HFF-Myc (cell line): Measurements from ENCODE around the gene BRSK2.

ENCODE experiments used
- DNase-seq: peaks from one replicate; pipeline ENCODE4 v3.0.0-alpha.2; 2011; ENCODE audit warnings: low read depth; ENCODE audit errors: extremely low read depth
- H3K4me3 ChIP-seq: replicated peaks from 2 replicates; pipeline ENCODE4 v1.5.1; 2011; ENCODE audit warnings: low read depth, mild to moderate bottlenecking, control low read depth, low read length
- TF ChIP-seq, protein P1 (sequence below): IDR thresholded peaks from 2 replicates; pipeline ENCODE4 v1.5.1; 2012; ENCODE audit warnings: mild to moderate bottlenecking, low read depth, low read length, control low read depth; ENCODE audit errors: missing control alignments

BRSK2 gene

DNA sequence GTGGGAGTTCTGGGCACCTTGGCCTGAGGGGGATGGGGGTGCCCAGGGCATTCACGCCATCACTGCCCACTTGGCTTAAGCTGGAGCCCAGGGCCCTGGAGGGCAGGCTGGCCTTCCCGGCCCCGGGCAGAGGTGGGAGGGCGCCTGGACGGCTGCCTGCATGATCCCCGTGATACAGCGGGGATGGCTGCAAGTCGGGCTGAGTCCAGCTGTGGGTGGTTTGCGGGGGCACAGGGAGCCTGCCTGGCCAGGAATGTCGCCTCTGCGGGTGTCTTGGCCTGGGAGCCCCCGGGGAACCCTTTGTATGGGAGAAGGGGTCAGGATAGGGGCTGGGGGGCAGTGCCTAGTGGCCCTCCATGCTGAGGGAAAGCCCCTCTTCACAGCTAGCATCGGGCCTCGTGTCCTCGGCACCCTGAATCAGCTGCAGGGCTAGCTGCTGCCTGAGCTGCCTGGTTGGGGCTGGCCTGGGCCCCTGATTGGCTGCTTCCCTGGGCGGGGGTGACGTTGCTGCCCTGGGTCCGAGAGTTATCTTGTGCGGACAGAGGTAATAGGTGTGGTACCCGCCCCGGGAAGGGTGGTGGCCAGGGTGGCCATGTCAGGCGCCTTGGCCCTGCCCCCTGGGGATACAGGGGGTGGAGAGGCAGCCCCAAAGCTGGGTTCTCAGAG, 8.3 kb downstream of the BRSK2 start:
- TF ChIP-seq, protein P1, sequence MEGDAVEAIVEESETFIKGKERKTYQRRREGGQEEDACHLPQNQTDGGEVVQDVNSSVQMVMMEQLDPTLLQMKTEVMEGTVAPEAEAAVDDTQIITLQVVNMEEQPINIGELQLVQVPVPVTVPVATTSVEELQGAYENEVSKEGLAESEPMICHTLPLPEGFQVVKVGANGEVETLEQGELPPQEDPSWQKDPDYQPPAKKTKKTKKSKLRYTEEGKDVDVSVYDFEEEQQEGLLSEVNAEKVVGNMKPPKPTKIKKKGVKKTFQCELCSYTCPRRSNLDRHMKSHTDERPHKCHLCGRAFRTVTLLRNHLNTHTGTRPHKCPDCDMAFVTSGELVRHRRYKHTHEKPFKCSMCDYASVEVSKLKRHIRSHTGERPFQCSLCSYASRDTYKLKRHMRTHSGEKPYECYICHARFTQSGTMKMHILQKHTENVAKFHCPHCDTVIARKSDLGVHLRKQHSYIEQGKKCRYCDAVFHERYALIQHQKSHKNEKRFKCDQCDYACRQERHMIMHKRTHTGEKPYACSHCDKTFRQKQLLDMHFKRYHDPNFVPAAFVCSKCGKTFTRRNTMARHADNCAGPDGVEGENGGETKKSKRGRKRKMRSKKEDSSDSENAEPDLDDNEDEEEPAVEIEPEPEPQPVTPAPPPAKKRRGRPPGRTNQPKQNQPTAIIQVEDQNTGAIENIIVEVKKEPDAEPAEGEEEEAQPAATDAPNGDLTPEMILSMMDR = no peak
- no peak overlapping the region for H3K4me3 ChIP-seq
- DNase-seq = no peak

DNA sequence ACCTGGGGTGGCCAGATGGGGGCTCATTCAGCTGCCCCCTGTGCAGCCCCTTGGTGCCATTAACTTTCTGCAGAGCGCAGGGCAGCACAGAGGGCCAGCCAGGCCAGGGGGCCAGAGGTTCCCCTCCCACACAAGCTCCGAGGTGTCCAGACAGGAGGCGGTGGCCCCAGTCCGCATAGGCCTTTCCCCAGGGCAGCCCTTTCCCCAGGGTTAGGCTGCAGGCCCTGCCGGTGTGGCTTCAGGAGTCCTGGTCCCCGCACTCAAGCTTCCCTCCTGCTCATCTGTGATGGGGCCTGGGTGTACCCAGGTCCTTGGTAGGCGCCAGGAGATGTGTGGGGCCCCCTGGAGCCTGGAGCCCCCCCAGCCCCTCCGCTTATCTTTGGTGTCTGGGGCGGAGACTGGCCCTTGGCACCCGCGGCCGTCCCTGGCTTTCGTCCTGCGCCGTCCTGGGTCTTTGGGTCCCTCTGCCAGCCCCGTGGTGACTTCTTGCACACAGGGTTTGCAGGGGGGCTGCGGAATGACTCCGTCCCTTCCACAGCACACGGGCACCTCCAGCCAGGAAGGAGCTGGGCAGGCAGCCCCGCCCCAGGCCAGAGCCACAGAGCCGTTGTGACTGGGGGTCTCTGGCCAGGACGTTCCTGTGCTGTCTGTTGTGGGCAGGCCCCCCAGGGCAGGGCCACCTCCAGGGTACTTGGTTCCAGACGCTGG, 8.9 kb downstream of the BRSK2 start:
- TF ChIP-seq, protein P1 = no peak
- no peak for DNase-seq
- no peak overlapping the region for H3K4me3 ChIP-seq

DNA sequence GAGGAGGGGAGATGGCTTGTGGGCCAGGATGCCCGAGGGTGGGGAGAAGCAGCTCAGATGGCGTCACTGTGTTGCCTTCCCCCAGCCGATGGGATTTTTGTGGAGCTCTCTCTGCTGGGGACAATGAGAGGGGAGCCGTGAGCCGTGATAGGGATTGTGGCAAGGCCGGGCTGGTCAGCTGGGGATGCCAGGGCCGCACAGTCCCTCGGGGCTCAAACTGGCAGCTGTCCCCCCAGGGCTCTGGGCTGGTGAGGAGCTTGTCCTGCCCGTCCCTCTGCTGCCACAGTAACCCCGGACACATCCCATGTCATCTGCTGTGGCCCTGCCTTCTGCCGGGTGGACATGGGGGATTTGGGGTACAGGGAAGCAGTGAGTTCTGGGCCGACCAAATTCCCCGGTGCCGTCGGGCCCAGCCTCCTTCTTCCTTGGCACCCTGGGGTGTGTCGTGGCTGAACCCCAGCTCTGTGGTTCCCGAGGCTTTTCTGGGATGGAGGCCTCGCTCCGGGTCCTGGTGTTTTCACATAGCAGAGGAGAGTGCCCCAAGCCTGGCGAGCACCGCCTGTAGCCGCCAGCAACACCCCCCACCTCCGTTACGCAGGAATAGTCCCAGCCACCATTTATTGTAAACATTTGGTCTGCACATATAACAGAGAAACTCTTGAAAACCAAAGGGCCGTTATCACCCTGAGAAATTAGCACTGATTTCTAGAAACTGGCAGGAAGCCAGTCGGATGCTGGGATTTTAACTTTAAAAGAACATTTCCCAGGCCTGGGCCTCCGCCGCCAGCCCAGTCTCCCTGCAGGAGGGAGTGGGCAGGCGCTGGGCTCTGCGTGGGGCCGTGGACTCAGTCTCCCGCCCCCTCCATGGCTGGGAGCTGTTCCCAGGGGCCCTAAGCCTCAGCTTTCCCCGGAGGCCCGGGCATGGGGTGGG, 9.9 kb downstream of the BRSK2 start:
- no peak overlapping the region for H3K4me3 ChIP-seq
- no peak for DNase-seq
- TF ChIP-seq, protein P1 = no peak

DNA sequence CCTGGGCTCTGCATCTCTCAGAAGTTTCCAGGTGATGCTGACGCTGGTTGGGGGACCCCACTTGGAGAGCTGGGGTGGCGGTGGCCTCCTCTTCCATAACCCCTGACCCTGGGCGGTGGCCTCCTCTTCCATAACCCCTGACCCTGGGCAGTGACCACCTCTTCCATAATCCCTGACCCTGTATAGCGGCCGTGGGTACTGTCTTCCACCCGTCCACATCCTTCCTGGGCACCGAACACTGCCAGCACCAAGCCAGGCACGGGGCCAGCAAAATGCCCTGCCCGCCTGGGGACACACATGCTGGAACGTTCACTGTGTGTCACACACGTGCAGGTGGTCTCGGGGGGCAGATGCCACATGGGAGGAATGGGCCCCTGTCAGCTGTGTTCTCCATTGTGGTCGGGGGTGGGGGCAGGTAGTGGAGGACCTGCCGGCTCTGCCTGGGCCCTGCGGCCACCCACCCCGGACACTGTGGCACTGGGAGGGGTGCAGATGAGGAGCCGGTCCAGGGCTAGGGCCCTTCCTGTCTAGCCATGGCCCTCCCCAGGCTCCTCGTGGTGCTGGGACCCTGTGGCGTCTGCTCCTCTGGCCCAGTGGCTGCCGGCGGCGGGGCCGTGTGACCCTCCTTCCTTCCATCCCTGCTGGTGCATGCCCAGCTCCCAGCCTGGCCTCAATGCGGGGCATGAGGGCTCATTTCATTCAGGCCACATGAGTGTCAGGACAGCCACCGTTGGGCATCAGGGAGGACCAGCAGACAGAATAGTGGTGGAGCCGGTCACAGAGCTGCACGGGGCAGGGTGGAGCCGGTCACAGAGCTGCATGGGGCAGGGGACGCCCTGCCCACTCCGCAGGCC, 10.8 kb downstream of the BRSK2 start:
- no peak for DNase-seq
- H3K4me3 ChIP-seq = no peak overlapping the region
- TF ChIP-seq, protein P1 = no peak

DNA sequence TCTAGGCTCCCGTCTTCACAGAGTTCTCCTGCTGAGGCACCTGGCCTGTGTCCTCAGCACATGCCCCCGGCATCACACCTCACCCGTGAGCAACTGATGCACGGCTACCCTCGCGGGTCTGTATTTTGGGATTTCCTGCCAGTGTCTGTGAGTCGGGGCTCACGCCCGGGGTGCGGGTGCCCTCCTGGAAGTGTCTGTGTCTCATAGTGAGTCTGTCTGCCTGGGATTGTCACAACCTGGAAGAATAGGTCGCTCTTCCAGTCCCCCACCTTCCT, 11.4 kb downstream of the BRSK2 start:
- no peak overlapping the region for H3K4me3 ChIP-seq
- TF ChIP-seq, protein P1 = no peak
- DNase-seq = no peak

DNA sequence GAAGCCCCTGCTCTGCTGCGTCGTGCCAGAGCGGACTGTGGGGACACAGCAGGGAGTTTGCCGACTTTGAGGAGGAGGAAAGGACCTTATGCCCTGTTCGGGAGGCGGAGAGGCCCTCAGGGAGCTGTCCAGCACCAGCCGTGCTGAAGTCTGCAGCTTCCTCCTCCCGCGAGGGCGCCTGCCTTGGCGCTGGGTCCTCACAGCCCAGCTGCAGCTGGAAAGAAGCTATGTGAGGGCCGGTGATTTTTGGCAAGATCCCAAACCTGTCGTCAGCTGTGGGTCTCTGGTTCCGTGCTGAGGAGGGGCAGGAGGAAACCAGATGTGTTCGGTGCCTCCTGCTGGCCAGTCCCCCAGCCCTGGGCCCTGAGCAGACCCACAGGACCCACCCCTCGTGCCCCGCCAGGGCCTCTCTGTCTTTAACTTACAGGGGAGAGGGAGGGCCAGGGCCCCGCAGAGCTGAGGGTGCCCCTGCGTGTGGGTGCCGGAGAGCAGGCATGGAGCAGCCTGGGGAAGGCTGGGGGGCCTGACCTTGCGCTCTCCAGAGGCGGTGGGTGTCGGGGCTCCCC, 12.0 kb downstream of the BRSK2 start:
- DNase-seq = peak; percentile 9
- TF ChIP-seq, protein P1 = no peak
- H3K4me3 ChIP-seq = no peak overlapping the region
